Measurements from ENCODE around the gene USP35.

The USP35 gene

GRCh38 chr11:78188286-78189173, at the start of gene USP35, which contains the start of gene KCTD21:
TSS of gene USP35 (plus strand) at chr11:78188919. CDS start at chr11:78196246, 7,327 bp downstream.
TSS of gene KCTD21 (minus strand) at chr11:78188626. CDS start at chr11:78174554, 14,072 bp downstream.
- peak; percentile 99 for DNase-seq (ENCODE audit: low spot score)

DNA sequence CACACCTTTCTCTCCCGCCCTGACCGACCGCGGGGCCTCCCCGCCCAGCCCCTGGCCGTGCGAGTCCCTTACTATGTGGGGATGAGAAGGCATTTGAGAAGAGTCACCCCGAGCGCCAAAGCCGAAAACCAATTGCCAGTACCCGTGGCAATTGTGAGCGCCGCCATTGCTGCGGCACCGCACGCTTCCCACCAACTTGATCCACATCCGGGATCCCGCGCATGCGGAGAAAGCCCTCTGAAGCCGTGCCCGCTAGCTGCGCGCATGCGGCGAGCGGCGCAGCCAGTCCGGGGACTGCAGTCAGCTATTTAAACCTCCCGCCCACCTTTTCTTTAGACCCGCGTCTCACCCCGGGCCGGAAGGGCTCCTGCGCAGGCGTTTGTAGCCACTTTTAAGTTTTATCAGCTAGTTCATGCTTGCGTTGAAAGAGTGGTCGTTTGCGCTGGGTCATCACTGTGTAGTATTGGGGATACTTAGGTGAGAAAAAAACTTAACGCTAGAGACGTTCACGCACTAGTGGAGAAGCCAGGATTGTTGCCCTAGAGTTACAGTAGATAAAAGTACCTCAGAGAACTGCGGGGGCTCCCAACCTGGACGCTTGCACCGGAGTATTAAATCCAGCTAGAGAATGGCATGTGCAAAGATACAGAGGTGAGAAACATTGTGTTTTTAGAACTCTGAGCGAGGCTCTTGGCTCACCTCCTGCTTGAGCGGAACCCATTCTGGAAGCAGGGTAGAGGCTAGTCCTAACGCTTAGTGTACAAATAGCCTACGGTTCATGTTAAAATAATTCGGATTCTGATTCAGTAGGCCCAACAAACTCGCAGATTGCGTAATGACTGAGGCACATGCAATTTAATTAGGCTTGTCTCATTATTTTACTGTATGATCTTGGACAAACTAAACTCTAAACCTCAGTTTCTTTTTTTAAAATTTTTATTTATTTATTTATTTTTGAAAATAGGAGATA, 49.0 kb upstream of the USP35 start, which contains the start of gene ALG8:
TSS of gene ALG8 (minus strand) at position 205 of the 970 bp plus-strand sequence. CDS start at position 167, 38 bp downstream.
- DNase-seq (ENCODE audit: low spot score) = peak; percentile 100

DNA sequence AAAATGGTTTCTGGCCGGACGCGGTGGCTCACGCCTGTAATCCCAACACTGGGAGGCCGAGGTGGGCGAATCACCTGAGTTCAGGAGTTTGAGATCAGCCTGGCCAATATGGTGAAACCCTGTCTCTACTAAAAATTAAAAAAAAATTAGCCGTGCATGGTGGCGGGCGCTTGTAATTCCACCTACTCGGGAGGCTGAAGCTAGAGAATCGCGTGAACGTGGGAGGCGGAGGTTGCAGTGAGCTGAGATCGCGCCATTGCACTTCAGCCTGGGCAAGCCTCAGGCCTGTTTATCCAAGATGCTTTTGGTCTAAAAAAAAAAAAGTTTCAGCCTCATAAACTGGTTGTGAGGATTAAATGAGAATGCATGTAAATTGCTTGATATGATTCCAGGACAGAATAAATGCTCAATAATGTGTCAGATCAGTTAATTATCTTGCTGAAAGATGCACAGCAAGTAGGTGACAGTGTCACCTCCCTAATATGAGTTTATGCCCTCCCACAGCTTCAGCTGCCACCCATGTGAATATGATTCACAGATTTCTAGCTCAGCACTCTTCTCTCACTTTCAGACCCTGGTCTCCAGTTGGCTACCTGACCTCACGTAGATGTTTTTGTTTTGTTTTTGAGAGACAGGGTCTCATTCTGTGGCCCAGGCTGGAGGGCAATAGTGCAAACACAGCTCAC, 48.2 kb upstream of the USP35 start:
- no peak for DNase-seq (ENCODE audit: low spot score)

- DNase-seq (ENCODE audit: low spot score) = no peak
These were observed 43.2 kb upstream of the USP35 start for GRCh38 chr11:78145511-78146025.

- no peak for DNase-seq (ENCODE audit: low spot score)
These were observed 40.9 kb upstream of the USP35 start for GRCh38 chr11:78147807-78148206.

- DNase-seq (ENCODE audit: low spot score) = peak; percentile 66
These were observed 39.1 kb upstream of the USP35 start for GRCh38 chr11:78149646-78150045.

- DNase-seq (ENCODE audit: low spot score) = no peak
These were observed 38.4 kb upstream of the USP35 start for GRCh38 chr11:78150346-78150745.

GRCh38 chr11:78150754-78151153, 38.0 kb upstream of the USP35 start:
- no peak for DNase-seq (ENCODE audit: low spot score)

DNA sequence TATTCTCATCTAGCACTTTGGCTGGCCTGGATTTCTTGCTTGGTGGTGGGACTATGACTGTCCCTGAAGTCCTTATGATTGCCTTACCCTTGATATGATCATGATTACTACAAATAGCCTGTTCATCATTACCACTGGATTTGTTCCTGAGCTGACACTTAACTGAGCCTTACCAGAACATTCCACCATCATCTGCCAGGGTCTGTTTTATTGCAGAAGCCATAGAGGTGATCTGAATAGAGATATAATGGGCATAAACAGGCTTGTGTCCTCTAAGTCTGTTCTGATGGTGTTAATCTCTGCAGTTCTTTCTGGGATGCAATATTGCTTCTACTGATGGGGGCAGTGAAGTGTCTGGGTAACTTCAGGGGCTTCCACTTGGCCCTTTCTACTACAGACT, 36.9 kb upstream of the USP35 start:
- DNase-seq (ENCODE audit: low spot score) = no peak

DNA sequence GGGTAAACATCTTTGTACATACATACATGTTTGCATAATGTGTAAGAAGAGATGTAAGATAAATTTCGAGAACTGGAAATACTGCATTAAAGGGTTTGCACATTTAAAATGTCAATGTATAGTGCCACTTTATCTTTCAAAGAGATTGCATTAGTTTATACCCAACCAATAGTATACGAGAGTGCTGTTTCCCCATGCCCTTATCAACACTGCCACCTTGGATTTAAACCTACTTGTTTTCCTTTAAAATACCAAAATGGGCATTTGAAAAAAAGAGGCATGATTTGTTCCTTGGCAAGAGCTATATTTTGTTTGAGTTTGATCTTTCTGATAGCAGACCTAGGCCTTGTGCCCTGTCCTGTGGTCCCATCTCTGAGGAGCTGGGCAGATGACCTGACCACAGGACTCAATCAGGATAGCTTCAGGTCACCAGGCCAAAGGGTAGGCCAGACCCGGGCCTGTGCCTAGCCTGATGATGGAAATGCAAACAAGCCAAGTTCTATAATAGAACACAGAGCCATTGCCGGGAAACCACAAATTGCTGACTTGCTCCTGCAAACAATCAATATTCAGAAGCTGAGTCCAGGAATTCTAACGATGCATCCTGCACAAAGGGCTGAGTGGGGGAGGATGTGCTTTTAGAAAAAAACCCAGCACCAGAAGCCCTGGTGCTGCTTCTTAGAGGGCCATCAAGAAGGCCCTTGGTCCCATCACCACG, 32.4 kb upstream of the USP35 start:
- DNase-seq (ENCODE audit: low spot score) = no peak

- DNase-seq (ENCODE audit: low spot score) = peak; percentile 30
These were observed 29.6 kb upstream of the USP35 start for GRCh38 chr11:78158987-78159652.

DNA sequence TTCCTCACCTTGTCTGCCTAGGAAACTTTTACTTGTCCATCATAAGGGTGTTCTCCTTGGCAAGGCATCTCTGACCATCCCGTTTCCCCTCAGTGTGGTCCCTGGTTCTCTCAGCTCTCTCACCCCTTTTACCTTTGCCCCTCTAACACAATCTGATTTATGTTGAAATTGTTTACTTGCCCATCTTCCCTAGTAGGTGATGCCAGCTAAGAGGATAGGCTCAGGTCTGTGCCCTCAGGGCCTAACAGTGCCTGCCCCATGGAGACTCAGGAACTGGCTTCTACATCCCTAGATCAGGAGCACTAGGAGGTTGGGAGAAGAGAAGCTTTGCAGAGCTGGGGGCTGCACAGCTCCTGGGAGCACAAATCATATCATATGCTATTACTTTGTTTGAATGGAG, 28.2 kb upstream of the USP35 start:
- no peak for DNase-seq (ENCODE audit: low spot score)

GRCh38 chr11:78161346-78161745, 27.4 kb upstream of the USP35 start:
- no peak for DNase-seq (ENCODE audit: low spot score)

GRCh38 chr11:78161962-78162371, 26.8 kb upstream of the USP35 start:
- DNase-seq (ENCODE audit: low spot score) = peak; percentile 69

- no peak for DNase-seq (ENCODE audit: low spot score)
These were observed 24.9 kb upstream of the USP35 start for GRCh38 chr11:78163828-78164227.

DNA sequence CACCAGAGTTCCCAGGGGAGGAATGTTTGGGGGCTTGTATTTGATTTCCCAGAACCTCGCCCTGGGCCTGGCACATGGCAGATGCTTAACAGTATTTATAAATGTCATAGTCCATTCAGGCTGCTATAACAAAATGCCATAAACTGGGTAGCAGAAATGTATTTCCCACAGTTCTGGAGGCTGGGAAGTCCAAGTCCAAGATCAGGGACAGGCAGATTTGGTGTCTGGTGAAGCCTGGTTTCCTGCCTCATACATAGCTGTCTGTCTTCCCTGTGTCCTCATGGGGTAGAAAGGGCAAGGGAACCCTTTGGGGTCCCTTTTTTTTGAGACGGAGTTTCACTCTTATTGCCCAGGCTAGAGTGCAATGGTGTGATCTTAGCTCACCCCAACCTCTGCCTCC, 24.2 kb upstream of the USP35 start:
- DNase-seq (ENCODE audit: low spot score) = no peak

GRCh38 chr11:78166855-78167469, 21.8 kb upstream of the USP35 start:
- DNase-seq (ENCODE audit: low spot score) = no peak

- peak; percentile 91 for DNase-seq (ENCODE audit: low spot score)
These were observed 19.9 kb upstream of the USP35 start for GRCh38 chr11:78168539-78169477.

DNA sequence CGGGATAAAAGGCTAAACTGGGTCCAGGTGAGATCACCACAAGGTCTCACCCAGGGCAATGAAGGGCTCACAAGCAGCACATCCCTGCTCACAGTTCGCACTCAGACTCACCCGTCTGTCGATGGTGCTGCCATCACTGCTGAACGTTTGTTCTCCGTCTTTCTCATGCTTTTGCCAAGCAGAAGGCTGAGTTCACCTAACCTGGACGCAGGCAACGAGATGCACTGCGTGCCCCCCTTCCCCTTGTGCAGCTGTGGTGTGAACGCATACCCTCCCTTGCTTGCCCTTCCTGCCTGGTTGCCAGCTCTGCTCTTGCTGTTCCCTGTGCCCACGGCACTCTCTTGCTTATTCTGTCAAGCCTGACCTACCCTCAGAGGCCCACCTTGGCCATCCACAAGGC, 18.3 kb upstream of the USP35 start:
- no peak for DNase-seq (ENCODE audit: low spot score)
